HG02884 (cell line): ENCODE results near the gene PET100.

Source experiments
- ATAC-seq: cut with Tn5 transposase; IDR thresholded peaks from one replicate; pipeline ENCODE4 v1.9.1; 2021; ENCODE audit warnings: mild to moderate bottlenecking, moderate library complexity; ENCODE audit not compliant: unreplicated experiment

PET100 gene

DNA sequence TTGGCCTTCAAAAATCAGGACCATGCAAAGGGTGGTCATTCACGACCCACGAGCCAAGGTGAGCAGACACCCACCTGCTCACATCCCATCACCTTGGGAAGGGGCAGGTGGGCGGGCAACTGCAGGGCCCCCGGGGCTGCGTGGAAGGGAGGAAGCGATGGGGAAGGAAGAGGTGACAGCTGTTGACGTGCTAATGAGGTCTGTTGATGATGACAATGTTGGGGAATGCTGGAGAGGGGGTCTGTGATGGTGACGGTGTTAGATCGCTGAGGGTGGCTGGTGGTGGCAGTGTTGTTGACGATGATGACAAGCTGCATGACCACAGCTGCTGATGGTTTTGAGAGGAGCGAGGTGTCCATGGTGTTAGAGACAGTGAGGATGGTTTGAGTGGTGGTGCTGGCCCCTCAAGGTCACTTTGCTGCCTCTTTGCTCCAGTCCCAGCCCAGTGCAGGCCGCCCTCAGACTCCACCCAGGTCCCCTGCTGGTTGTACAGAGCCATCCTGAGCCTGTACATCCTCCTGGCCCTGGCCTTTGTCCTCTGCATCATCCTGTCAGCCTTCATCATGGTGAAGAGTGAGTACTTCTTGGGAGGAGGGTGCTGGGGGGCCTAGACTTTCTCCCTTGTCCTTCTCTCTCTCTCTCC is 48.2 kb downstream of the PET100 start:
- no peak for ATAC-seq

GRCh38 chr19:7678971-7679751 is 49.6 kb downstream of the PET100 start:
- ATAC-seq = no peak

DNA sequence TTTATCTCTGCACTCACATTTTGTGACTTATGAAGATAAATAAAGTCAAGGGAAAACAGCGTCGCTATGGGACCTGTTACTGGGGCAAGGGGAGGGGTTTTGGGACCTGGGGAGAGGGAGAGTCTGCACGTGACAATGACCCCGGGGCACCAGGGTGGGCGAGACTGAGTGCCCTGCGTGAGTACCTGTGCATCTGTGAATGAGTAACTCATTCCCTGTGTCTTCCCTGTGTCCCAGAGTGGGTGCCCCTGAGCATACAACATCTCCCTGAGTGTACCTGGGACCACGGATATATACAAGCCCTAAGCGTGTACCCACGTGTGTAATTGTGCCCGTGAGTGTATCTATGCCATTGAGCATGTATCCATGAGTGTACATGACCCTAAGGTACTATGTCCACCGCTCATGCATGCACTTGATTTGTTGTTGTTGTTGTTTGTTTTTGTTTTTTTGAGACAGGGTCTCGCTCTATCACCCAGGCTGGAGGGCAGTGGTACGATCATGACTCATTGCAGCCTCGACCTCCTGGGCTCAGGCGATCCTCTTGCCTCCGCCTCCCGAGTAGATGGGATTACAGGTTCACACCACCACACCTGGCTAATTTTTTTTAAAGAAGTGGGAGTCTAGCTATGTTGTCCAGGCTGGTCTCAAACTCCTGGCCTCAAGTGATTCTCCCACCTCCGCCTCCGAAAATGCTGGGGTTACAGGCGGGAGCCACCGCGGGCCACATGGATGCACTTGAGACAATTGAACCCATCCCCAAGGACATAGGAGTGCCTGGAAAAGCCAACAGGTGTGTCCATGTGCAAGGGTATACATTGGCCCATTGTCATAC is 50.4 kb downstream of the PET100 start:
- no peak for ATAC-seq

DNA sequence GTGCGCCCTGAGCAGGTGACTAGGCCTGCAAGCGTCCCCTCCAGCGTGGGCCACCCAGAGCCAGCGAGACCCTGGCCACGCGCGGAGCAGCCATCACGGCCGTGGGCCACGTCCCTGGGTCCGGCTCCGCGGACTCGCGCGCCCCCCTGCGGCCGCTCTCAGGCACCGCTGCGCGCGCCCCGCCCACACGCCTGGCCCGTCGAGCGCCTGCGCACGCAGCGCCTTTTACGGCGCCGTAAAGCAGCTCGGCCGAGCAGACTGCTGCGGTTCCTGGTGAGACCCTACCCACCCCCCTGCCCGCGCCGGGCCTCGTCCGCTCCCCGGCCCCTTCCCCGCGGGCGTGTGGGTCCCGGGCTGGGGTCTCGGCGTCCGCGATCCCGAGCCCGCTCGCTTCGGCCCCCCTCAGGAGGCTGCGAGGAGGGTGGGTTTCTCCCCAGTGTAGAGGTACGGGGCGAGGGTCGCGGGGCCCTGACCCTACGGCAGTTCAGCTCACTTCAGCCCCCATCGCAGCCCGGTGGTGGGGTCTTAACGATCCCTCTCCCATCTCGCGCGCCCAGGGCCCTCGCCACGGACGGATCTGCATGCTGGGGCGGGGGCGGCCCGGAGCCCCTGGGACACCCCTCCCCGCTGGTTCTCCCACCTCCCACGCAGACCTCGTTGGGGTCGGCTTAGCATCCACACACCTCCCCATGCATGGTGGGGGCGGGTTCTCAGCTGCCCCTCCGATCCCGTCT is 51.2 kb downstream of the PET100 start, which contains the start of gene TRAPPC5:
Gene TRAPPC5 (plus strand): TSS at position 228 of the 734 bp plus-strand sequence. CDS start 1,421 bp downstream, outside the sequence.
- ATAC-seq = no peak
